Trophoblast cell (in vitro differentiated cells and primary cell): Measurements from ENCODE around the gene IL1A.

ENCODE experiments used
- DNase-seq, 2 donors: peaks; one replicate each; pipeline ENCODE4 v3.0.0-alpha.2; 2016
- H2AFZ ChIP-seq: 2 replicates; pipeline ENCODE4 v1.6.1; 2013; ENCODE audit warnings: low read length, moderate library complexity, mild to moderate bottlenecking; ENCODE audit not compliant: insufficient read depth, poor library complexity
- H2AK5ac ChIP-seq: 2 replicates; pipeline ENCODE4 v1.6.1; 2013; ENCODE audit warnings: mild to moderate bottlenecking, low read length
- H2BK120ac ChIP-seq: 2 replicates; pipeline ENCODE4 v1.6.1; 2013; ENCODE audit warnings: low read length, mild to moderate bottlenecking, moderate library complexity; ENCODE audit not compliant: insufficient read depth, poor library complexity
- H2BK12ac ChIP-seq: 2 replicates; pipeline ENCODE4 v1.6.1; 2013; ENCODE audit warnings: mild to moderate bottlenecking, low read length, moderate library complexity
- H2BK5ac ChIP-seq: 2 replicates; pipeline ENCODE4 v1.6.1; 2013; ENCODE audit warnings: low read length, low read depth, moderate library complexity, mild to moderate bottlenecking; ENCODE audit not compliant: poor library complexity
- H3K14ac ChIP-seq: 2 replicates; pipeline ENCODE4 v1.6.1; 2013; ENCODE audit warnings: mild to moderate bottlenecking, low read length
- H3K18ac ChIP-seq: 2 replicates; pipeline ENCODE4 v1.6.1; 2013; ENCODE audit warnings: mild to moderate bottlenecking, low read length
- H3K23ac ChIP-seq: 2 replicates; pipeline ENCODE4 v1.6.1; 2013; ENCODE audit warnings: low read length
- H3K27ac ChIP-seq: 2 replicates; pipeline ENCODE4 v1.5.1; 2013; ENCODE audit warnings: low read depth, mild to moderate bottlenecking, inconsistent platforms, low read length, moderate library complexity
- H3K27me3 ChIP-seq: 2 replicates; pipeline ENCODE4 v1.6.1; 2013; ENCODE audit warnings: inconsistent platforms, mild to moderate bottlenecking, low read length, moderate library complexity; ENCODE audit not compliant: insufficient read depth
- H3K36me3 ChIP-seq, 2 experiments: 1 replicate in 1 of 2; 2 replicates in 1 of 2; pipeline ENCODE4 v1.6.1; 2013; ENCODE audit warnings: low read length in 2 of 2, mild to moderate bottlenecking in 2 of 2, moderate library complexity in 1 of 2; ENCODE audit not compliant: insufficient read depth in 2 of 2, control insufficient read depth in 1 of 2
- H3K4ac ChIP-seq: 2 replicates; pipeline ENCODE4 v1.6.1; 2013; ENCODE audit warnings: low read depth, mild to moderate bottlenecking, low read length, moderate library complexity
- H3K4me1 ChIP-seq, 2 experiments: 1 replicate in 1 of 2; 2 replicates in 1 of 2; pipeline ENCODE4 v1.6.1; 2013; ENCODE audit warnings: low read length in 2 of 2, mild to moderate bottlenecking in 2 of 2, moderate library complexity in 1 of 2; ENCODE audit not compliant: insufficient read depth in 2 of 2, control insufficient read depth in 1 of 2
- H3K4me2 ChIP-seq: 2 replicates; pipeline ENCODE4 v1.6.1; 2013; ENCODE audit warnings: inconsistent platforms, mild to moderate bottlenecking, low read length, moderate library complexity
- H3K4me3 ChIP-seq: 2 replicates; pipeline ENCODE4 v1.5.1; 2013; ENCODE audit warnings: mild to moderate bottlenecking, low read depth, low read length, inconsistent platforms
- H3K79me1 ChIP-seq: one replicate; pipeline ENCODE4 v1.6.1; 2013; ENCODE audit warnings: low read length
- H3K79me2 ChIP-seq: 2 replicates; pipeline ENCODE4 v1.6.1; 2013; ENCODE audit warnings: low read length, mild to moderate bottlenecking; ENCODE audit not compliant: control insufficient read depth, insufficient read depth, poor library complexity
- H3K9ac ChIP-seq: 2 replicates; pipeline ENCODE4 v1.6.1; 2013; ENCODE audit warnings: mild to moderate bottlenecking, low read length
- H3K9me3 ChIP-seq: 2 replicates; pipeline ENCODE4 v1.6.1; 2013; ENCODE audit warnings: low read depth, mild to moderate bottlenecking, control low read depth, inconsistent platforms, low read length; ENCODE audit not compliant: insufficient read depth
- H4K12ac ChIP-seq: 2 replicates; pipeline ENCODE4 v1.6.1; 2013; ENCODE audit warnings: low read depth, mild to moderate bottlenecking, low read length, moderate library complexity
- H4K8ac ChIP-seq: 2 replicates; pipeline ENCODE4 v1.6.1; 2013; ENCODE audit warnings: low read depth, mild to moderate bottlenecking, low read length, moderate library complexity
- H4K91ac ChIP-seq: one replicate; pipeline ENCODE4 v1.6.1; 2013; ENCODE audit warnings: low read depth, mild to moderate bottlenecking, low read length, moderate library complexity
- WGBS: extraction: QIAGEN DNeasy Blood & Tissue Kit; methylation state at CpG from one replicate; pipeline ENCODE4 v1.1.7; 2013; ENCODE audit warnings: missing lambda C conversion rate; ENCODE audit not compliant: insufficient read length, insufficient coverage; ENCODE audit errors: extremely low coverage; 5-methylcytosine and 5-hydroxymethylcytosine counted together

Gene IL1A

DNA sequence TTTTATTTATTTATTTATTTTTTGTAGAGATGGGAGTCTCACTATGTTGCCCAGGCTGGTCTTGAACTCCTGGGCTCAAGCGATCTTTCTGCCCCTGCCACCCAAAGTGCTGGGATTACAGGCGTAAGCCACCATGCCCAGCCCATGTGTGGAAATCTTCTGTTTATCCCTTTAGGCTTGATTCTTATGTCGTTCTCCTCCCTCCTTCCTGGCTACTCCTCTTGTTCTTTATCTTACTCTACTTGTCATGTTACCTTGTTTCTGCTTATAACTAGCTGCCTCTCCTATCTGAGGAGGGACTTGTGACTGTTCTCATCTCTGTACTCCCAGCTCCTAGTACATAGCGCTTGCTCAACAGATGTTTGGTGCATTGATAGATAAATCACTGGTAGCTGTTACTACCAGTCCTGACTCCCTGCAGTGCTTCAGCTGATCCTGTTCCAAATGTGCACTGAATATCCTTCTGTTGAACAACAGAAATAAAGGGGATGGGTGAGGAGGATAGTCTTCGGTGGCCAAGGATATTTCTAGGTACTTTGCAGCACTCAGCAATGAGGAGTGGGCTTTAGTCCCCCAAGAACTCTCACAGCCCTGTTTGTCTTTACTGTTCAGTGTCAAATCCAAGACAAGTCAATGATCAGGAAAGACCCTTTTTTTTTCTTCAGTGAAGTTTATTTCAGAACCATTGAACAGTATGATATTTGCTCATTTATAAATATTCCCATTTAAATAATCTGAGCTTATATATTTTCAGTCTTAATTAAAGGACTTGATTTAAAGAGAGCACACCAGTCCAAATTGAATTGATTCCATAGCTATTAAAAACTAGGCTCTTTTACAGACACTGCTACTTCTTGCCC, 45.0 kb upstream of the IL1A start:
- no peaks in the 10 kb centered on the region for H3K79me2 ChIP-seq
- H2BK5ac ChIP-seq = no peak overlapping the region
- H3K14ac ChIP-seq = no peak overlapping the region
- no peak overlapping the region for H3K23ac ChIP-seq
- H3K4me1 ChIP-seq = peaks cover 0 to under 1% of the 10 kb centered on the region in 2 experiments
- H2BK120ac ChIP-seq = no peak overlapping the region
- H3K36me3 ChIP-seq = no peaks in the 10 kb centered on the region
- no CpG with 5 or more reads among the region's 5 CpGs for WGBS
- no peak overlapping the region for H2BK12ac ChIP-seq
- H3K27ac ChIP-seq = no peak overlapping the region
- no peak overlapping the region for H4K91ac ChIP-seq
- H3K4ac ChIP-seq = no peak overlapping the region
- no peak overlapping the region for H4K12ac ChIP-seq
- peaks cover 2% of the 10 kb centered on the region for H3K9me3 ChIP-seq
- H3K18ac ChIP-seq = no peak overlapping the region
- no peak overlapping the region for H3K4me2 ChIP-seq
- no peak overlapping the region for H3K9ac ChIP-seq
- H2AFZ ChIP-seq = no peak overlapping the region
- H3K79me1 ChIP-seq = no peaks in the 10 kb centered on the region
- H2AK5ac ChIP-seq = no peak overlapping the region
- no peak for DNase-seq
- H3K4me3 ChIP-seq = no peak overlapping the region
- H4K8ac ChIP-seq = no peak overlapping the region
- no peaks in the 10 kb centered on the region for H3K27me3 ChIP-seq

DNA sequence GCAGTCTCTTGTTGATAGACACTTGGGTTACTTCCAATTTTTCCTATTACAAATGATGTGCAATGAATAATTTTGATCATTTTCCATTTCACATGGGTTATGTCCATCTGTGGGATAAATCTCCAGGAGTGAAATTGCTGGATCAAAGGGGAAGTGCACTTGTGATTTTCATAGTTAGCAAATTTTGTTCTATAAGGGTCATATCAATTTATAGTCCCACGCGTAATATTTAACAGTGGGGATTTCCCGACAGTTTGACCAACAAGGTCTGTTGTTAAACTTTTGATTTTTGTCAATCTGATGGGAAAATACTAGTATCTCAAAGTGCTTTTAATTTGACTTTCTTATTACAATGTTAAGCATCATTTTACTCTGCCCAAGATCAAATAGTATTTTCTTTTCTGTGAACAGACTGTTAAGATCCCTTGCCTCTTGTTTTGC, 44.0 kb upstream of the IL1A start:
- Histone ChIP-seq H4K8ac (no peak overlapping the region), H4K91ac (no peak overlapping the region), H3K4me2 (no peak overlapping the region), H3K14ac (no peak overlapping the region), H3K4me3 (no peak overlapping the region), H3K23ac (no peak overlapping the region), H2AK5ac (no peak overlapping the region), H2AFZ (no peak overlapping the region), H3K27ac (no peak overlapping the region), H3K4ac (no peak overlapping the region), H2BK12ac (no peak overlapping the region), H2BK5ac (no peak overlapping the region), H3K27me3 (no peaks in the 10 kb centered on the region), H4K12ac (no peak overlapping the region), H3K9ac (no peak overlapping the region), H3K79me2 (no peaks in the 10 kb centered on the region), H3K36me3 (no peaks in the 10 kb centered on the region), H3K4me1 (no peaks in the 10 kb centered on the region), H3K18ac (no peak overlapping the region), H2BK120ac (no peak overlapping the region), H3K79me1 (no peaks in the 10 kb centered on the region), H3K9me3 (peaks cover 2% of the 10 kb centered on the region)
- no peak for DNase-seq
- no CpG with 5 or more reads among the region's 3 CpGs for WGBS

DNA sequence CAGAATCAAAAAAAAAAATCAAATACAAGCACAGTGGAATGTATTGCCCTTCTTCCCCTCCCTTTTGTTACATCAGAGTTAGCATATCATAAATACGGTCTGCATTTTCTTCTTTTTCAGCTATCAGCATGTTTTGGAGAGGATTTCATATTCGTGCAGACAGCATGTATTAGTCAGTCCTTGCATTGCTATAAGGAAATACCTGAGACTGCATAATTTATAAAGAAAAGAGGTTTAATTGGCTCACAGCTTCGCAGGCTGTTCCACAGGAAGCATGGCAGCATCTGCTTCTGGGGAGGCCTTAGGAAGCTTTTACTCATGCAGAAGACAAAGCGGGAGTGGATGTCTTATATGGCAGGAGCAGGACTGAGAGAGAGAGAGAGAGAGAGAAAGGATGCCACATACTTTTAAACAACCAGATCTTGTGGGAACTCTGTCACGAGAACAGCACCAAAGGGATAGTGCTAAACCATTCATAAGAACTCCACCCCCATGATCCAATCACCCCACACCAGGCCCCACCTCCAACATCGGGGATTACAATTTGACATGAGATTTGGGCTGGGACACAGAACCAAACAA, 43.4 kb upstream of the IL1A start:
- H2BK5ac ChIP-seq = no peak overlapping the region
- no peaks in the 10 kb centered on the region for H3K4me1 ChIP-seq
- peaks cover 2% of the 10 kb centered on the region for H3K9me3 ChIP-seq
- no peaks in the 10 kb centered on the region for H3K79me2 ChIP-seq
- no peak overlapping the region for H3K4me3 ChIP-seq
- H2BK120ac ChIP-seq = no peak overlapping the region
- H2AK5ac ChIP-seq = no peak overlapping the region
- no peaks in the 10 kb centered on the region for H3K79me1 ChIP-seq
- H3K36me3 ChIP-seq = no peaks in the 10 kb centered on the region
- H2AFZ ChIP-seq = no peak overlapping the region
- H3K18ac ChIP-seq = no peak overlapping the region
- H3K23ac ChIP-seq = no peak overlapping the region
- no peak overlapping the region for H4K8ac ChIP-seq
- no peak overlapping the region for H3K4me2 ChIP-seq
- H3K14ac ChIP-seq = no peak overlapping the region
- DNase-seq = no peak
- H2BK12ac ChIP-seq = no peak overlapping the region
- H3K27me3 ChIP-seq = no peaks in the 10 kb centered on the region
- H3K9ac ChIP-seq = no peak overlapping the region
- WGBS = no CpG with 5 or more reads among the region's 6 CpGs
- H3K27ac ChIP-seq = no peak overlapping the region
- H4K12ac ChIP-seq = no peak overlapping the region
- H4K91ac ChIP-seq = no peak overlapping the region
- no peak overlapping the region for H3K4ac ChIP-seq

DNA sequence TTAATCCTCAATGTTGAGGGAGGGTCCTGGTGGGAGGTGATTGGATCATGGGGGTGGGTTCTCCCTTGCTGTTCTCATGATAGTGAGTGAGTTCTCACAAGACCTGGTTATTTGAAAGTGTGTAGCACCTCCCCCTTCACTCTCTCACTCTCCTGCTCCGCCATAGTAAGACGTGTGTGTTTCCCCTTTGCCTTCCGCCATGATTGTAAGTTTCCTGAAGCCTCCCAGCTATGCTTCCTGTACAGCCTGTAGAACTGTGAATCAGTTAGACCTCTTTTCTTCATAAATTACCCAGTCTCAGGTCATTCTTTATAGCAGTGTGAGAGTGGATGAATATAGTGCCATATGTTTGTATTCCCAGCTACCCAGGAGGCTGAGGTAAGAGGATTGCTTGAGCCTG, 42.7 kb upstream of the IL1A start:
- no peak overlapping the region for H3K4me3 ChIP-seq
- no peak overlapping the region for H4K91ac ChIP-seq
- no peaks in the 10 kb centered on the region for H3K79me1 ChIP-seq
- H4K12ac ChIP-seq = no peak overlapping the region
- H3K79me2 ChIP-seq = no peaks in the 10 kb centered on the region
- no peaks in the 10 kb centered on the region for H3K36me3 ChIP-seq
- DNase-seq = no peak
- H4K8ac ChIP-seq = no peak overlapping the region
- no peak overlapping the region for H2BK5ac ChIP-seq
- no peaks in the 10 kb centered on the region for H3K27me3 ChIP-seq
- no peak overlapping the region for H3K4ac ChIP-seq
- no peak overlapping the region for H2AFZ ChIP-seq
- H3K9me3 ChIP-seq = peaks cover 2% of the 10 kb centered on the region
- H2AK5ac ChIP-seq = no peak overlapping the region
- no peak overlapping the region for H3K9ac ChIP-seq
- H2BK120ac ChIP-seq = no peak overlapping the region
- H3K14ac ChIP-seq = no peak overlapping the region
- H3K4me2 ChIP-seq = no peak overlapping the region
- no peak overlapping the region for H3K27ac ChIP-seq
- no peaks in the 10 kb centered on the region for H3K4me1 ChIP-seq
- no CpG with 5 or more reads among the region's 3 CpGs for WGBS
- H3K23ac ChIP-seq = no peak overlapping the region
- H2BK12ac ChIP-seq = no peak overlapping the region
- no peak overlapping the region for H3K18ac ChIP-seq
